Skeletal muscle tissue (tissue), 4 donors: ENCODE results near the gene SOX18. TPM values are rescaled to one million over a fixed set of nuclear protein-coding genes. Genes with fewer than 3 reads are reported as not detected.

Experiments used
- H3K27ac ChIP-seq: one replicate; pipeline ENCODE4 v1.7.0; 2013; ENCODE audit warnings: mild to moderate bottlenecking, low read depth, low read length, inconsistent platforms
- H3K27me3 ChIP-seq, 3 donors: one replicate each; pipeline ENCODE4 v1.7.0; 2013; ENCODE audit warnings: low read length in 3 of 3; ENCODE audit not compliant: control insufficient read depth in 3 of 3, insufficient read depth in 3 of 3
- H3K36me3 ChIP-seq, 3 donors: one replicate each; pipeline ENCODE4 v1.7.0; 2013; ENCODE audit warnings: low read length in 3 of 3; ENCODE audit not compliant: control insufficient read depth in 3 of 3, insufficient read depth in 3 of 3
- H3K4me1 ChIP-seq, 3 donors: one replicate each; pipeline ENCODE4 v1.7.0; 2013; ENCODE audit warnings: low read length in 3 of 3, mild to moderate bottlenecking in 3 of 3; ENCODE audit not compliant: control insufficient read depth in 3 of 3, insufficient read depth in 3 of 3
- H3K4me3 ChIP-seq, 3 donors: one replicate each; pipeline ENCODE4 v1.7.0; 2013; ENCODE audit warnings: low read length in 3 of 3
- H3K9ac ChIP-seq, 3 donors: one replicate each; pipeline ENCODE4 v1.7.0; 2013; ENCODE audit warnings: low read length in 3 of 3, mild to moderate bottlenecking in 3 of 3, moderate library complexity in 2 of 3, low read depth in 1 of 3
- H3K9me3 ChIP-seq, 3 donors: one replicate each; pipeline ENCODE4 v1.7.0; 2013; ENCODE audit warnings: low read length in 3 of 3; ENCODE audit not compliant: control insufficient read depth in 3 of 3
- total RNA-seq: library from RNA; depleted of rRNA; stranded (reverse); fragments of >200 nt; gene quantifications from one replicate; pipeline ENCODE4 v1.2.3, GENCODE V29; 2014
- donor health status: Osteomylitis.

Gene SOX18
- total RNA-seq, 1 donor from 2014 or later = 3.7 TPM

DNA sequence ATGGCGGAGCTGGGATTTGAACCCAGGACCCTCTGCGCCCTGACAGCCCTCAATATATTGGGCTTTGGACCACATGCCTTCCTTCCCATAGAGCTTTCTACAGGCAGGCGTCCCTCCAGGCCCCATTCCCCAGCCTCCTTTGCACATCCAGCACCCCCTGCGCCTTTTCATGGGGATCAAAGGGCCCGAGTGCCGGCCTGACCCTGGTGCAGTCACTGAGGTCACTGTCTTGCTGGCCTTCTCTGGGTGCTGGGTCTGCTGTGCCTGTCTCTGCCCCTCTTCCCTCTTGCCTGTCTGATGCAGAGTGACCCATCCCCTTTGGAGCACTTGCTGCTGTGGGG lies 32.2 kb upstream of the SOX18 start:
- H3K9me3 ChIP-seq = no peaks in the 10 kb centered on the region
- H3K4me3 ChIP-seq = no peak overlapping the region
- peaks cover 18 to 36% (median 32%) of the 10 kb centered on the region in 3 donors for H3K4me1 ChIP-seq
- H3K36me3 ChIP-seq = no peaks in the 10 kb centered on the region
- H3K9ac ChIP-seq = no peak overlapping the region
- H3K27me3 ChIP-seq = peaks cover 31 to 39% (median 36%) of the 10 kb centered on the region in 3 donors
- no peak overlapping the region for H3K27ac ChIP-seq

GRCh38 chr20:64080813-64081623 lies 31.6 kb upstream of the SOX18 start:
- H3K9ac ChIP-seq = no peak overlapping the region
- no peak overlapping the region for H3K27ac ChIP-seq
- H3K4me3 ChIP-seq = no peak overlapping the region
- H3K4me1 ChIP-seq = peaks cover 18 to 36% (median 32%) of the 10 kb centered on the region in 3 donors
- peaks cover 28 to 36% (median 35%) of the 10 kb centered on the region in 3 donors for H3K27me3 ChIP-seq
- H3K9me3 ChIP-seq = no peaks in the 10 kb centered on the region
- H3K36me3 ChIP-seq = no peaks in the 10 kb centered on the region

GRCh38 chr20:64080013-64080812 lies 30.8 kb upstream of the SOX18 start, which contains the start of gene OPRL1:
Gene OPRL1 (plus strand): TSS chr20:64080082. CDS start chr20:64092721, 12,639 bp downstream.
- H3K9ac ChIP-seq = peak within 1 kb of the TSS; percentile 61 to 76 (median 71)

DNA sequence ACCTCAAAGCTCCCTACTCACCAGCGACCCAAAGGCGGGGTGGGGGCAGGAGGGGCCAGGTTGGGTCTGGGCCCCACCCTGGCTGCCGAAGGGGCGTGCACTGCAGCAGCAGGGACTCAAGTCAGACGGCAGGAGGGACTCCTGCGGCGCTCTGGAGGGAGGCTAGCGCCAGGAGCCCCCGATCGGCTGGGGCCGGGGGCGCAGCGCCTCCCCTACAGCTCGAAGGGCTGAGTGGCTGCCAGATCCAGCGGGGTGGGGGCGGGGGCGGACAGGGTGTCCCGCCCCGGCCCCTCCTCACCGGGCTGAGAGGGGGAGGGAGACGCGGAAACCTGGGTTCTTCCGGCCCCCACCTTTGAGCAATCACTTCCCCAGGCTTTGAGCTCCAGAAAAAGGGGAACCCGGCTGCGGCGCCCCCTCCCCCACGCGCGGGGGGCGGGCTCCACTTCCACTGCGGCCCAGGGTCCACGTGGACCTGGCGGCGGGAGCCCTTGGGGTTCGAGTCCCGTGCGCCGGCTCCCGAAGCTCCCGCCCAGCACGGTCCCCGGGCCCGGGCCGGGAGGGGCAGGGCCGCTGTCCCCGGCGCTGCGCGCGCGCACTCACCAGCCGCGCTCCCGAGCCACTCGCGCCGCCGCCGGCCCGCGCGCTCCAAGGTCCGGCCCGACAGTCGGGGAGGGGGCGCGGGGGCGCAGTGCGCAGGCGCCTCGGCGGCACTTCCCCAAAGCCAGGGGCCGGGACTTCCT lies 30.0 kb upstream of the SOX18 start, which contains the start of gene RGS19:
TSS of gene RGS19 (minus strand) at position 246 of the 740 bp plus-strand sequence. CDS start 2,632 bp downstream, outside the sequence.
- peak within 1 kb of the TSS; percentile 61 to 76 (median 71) for H3K9ac ChIP-seq
- peaks cover 18 to 36% (median 30%) of the 10 kb centered on the region in 3 donors for H3K4me1 ChIP-seq
- peak within 1 kb of the TSS; percentile 30 for H3K27ac ChIP-seq
- H3K4me3 ChIP-seq = peak within 1 kb of the TSS; percentile 61 to 71 (median 65)
- H3K9me3 ChIP-seq = no peaks in the 10 kb centered on the region
- no peaks in the 10 kb centered on the region for H3K36me3 ChIP-seq
- peaks cover 14 to 26% (median 21%) of the 10 kb centered on the region in 3 donors for H3K27me3 ChIP-seq

More at GRCh38 chr20:64080013-64080812, 30.8 kb upstream of the SOX18 start, which contains the start of gene OPRL1:
- H3K27ac ChIP-seq = peak within 1 kb of the TSS; percentile 30
- H3K4me1 ChIP-seq = peaks cover 18 to 36% (median 32%) of the 10 kb centered on the region in 3 donors
- peaks cover 22 to 30% (median 28%) of the 10 kb centered on the region in 3 donors for H3K27me3 ChIP-seq
- peak within 1 kb of the TSS; percentile 61 to 71 (median 65) for H3K4me3 ChIP-seq
- H3K36me3 ChIP-seq = no peaks in the 10 kb centered on the region
- H3K9me3 ChIP-seq = no peaks in the 10 kb centered on the region

- Histone ChIP-seq H3K9ac (peak overlapping the region; percentile 61 to 76 (median 71)), H3K27me3 (peaks cover 9 to 21% (median 16%) of the 10 kb centered on the region in 3 donors), H3K36me3 (peaks cover 0 to 2% (median 0%) of the 10 kb centered on the region in 3 donors), H3K4me1 (peaks cover 17 to 31% (median 28%) of the 10 kb centered on the region in 3 donors), H3K9me3 (no peaks in the 10 kb centered on the region), H3K4me3 (peak overlapping the region; percentile 56 to 71 (median 61)), H3K27ac (peak overlapping the region; percentile 30)
Observed at GRCh38 chr20:64078934-64079272, 29.5 kb upstream of the SOX18 start.

- Histone ChIP-seq H3K4me1 (peaks cover 14 to 26% (median 22%) of the 10 kb centered on the region in 3 donors), H3K27ac (no peak overlapping the region), H3K36me3 (peaks cover 0 to 4% (median under 1%) of the 10 kb centered on the region in 3 donors), H3K4me3 (peak overlapping the region; percentile 24 to 71 (median 61)), H3K9ac (peak overlapping the region in 2 of 3 donors; percentile 71 to 76), H3K27me3 (peaks cover 3 to 15% (median 9%) of the 10 kb centered on the region in 3 donors), H3K9me3 (no peaks in the 10 kb centered on the region)
Observed at GRCh38 chr20:64077876-64078551, 28.6 kb upstream of the SOX18 start.

- Histone ChIP-seq H3K4me1 (peaks cover 11 to 23% (median 19%) of the 10 kb centered on the region in 3 donors), H3K4me3 (peak overlapping the region in 1 of 3 donors; percentile 46), H3K36me3 (peaks cover under 1 to 4% (median 2%) of the 10 kb centered on the region in 3 donors), H3K27ac (no peak overlapping the region), H3K27me3 (peaks cover 0 to 11% (median 6%) of the 10 kb centered on the region in 3 donors), H3K9me3 (no peaks in the 10 kb centered on the region), H3K9ac (no peak overlapping the region)
Observed at GRCh38 chr20:64077541-64077875, 28.1 kb upstream of the SOX18 start.

- Histone ChIP-seq H3K27me3 (peaks cover 0 to 8% (median 6%) of the 10 kb centered on the region in 3 donors), H3K4me3 (no peak overlapping the region), H3K27ac (no peak overlapping the region), H3K36me3 (peaks cover 3 to 5% (median 3%) of the 10 kb centered on the region in 3 donors), H3K9ac (no peak overlapping the region), H3K9me3 (no peaks in the 10 kb centered on the region), H3K4me1 (peaks cover 11 to 23% (median 19%) of the 10 kb centered on the region in 3 donors)
Observed at GRCh38 chr20:64077094-64077493, 27.7 kb upstream of the SOX18 start.
